Cerebellar nuclear complex (tissue), 1 donor: ENCODE results near the gene PSIP1.
"Not testable (repeated sequence)": the region's sequence is repeated elsewhere in the genome, so short reads cannot be mapped to it uniquely, and the experiment has no call there.

ENCODE experiments used
- DNase-seq, 2 experiments: peaks; one replicate each; lab custom pipeline; 2025; lab: John Stamatoyannopoulos, UW

Gene PSIP1

GRCh38 chr9:15433661-15434060 is 77.1 kb downstream of the PSIP1 start:
- DNase-seq: no peak

- no peak for DNase-seq
These were observed 77.6 kb downstream of the PSIP1 start for GRCh38 chr9:15433191-15433590.

DNA sequence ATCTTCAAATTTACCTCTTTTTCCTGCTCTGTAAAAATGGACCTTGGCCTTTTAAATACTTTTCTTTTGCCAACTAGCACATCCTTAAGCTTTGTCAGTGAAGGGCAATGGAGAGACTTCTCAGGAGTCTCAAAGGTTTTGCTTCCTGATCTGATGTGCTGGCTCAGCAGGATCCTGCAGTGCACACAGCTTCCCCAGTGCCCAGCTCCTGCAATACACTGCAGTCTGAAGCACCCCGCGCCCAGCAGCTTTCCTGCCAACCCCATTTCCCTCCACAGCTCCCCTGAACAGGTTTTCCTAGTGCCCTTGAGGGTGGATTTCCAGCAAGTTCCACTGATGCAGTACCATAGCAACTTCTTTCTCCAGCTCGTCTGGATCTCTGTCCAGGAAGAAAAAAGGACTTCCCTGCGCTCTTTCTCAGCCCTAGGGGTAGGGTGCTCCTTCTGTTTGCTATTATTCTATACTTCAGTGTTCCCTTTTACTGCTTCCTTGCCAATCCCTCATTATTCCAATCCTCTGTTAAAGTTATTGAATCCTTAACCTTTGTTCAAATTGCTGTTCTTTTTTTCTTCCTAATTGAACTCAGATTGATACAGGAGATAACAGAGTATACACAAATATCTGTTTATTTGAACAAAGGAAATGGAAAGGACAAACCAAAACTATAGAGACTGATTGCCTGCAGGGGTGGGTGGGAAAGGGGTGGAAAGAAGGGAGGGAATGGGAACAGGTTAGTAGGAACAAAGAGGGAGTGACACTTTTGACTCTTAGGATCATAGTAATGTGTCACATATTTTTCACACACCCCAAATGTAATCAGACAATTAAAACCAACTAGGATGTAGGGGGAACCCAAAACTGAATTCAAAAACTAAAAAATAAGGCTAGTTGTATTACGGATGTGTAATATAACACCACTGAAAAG is 79.6 kb downstream of the PSIP1 start:
- no peak for DNase-seq

GRCh38 chr9:15427702-15428101 is 83.1 kb downstream of the PSIP1 start:
- DNase-seq: not testable (repeated sequence)

- DNase-seq: no peak
These were observed 84.8 kb downstream of the PSIP1 start for GRCh38 chr9:15426019-15426418.

- no peak for DNase-seq
These were observed 87.4 kb downstream of the PSIP1 start for GRCh38 chr9:15423231-15423985.

GRCh38 chr9:15422372-15423230 is 88.2 kb downstream of the PSIP1 start, which contains the start of gene SNAPC3:
TSS of gene SNAPC3 (plus strand) at chr9:15422876. CDS start at chr9:15422880, 4 bp downstream.
- DNase-seq: peak; percentile 67 to 94

DNA sequence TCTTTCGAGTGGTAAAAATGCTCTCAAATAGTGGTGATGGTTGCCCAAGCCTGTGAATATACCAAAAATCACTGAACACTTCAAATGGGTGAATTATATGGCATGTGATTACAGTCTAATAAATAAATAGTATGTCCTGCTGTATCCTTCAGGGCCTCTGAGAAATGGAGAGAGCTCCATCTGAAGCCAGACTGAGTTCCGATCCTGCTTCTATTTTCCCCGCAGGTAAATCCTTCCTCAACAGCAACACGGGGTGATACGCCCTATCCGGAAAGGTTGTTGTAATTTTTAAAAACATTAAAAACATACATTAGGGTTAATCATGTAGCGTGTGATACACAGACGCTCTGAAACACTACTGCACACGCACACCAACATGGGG is 88.8 kb downstream of the PSIP1 start:
- DNase-seq: no peak

DNA sequence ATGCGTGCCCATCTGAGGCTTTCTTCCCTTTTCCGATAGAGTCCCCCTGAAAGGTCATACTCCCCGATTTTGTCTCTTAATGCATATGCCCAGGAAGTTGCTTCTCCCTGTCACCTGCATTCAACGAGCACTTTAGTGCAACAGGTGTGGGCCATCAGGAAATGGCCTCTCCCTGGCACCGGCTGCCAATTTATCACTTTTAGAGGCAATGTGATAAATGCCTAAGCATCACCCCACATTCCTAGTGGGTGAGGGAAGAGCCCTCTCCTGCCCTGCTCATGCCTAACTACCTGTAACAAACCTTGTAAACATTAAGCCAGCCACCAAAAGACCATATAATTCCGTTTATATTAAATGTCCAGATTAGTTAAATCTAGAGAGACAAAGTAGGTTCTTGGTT is 89.2 kb downstream of the PSIP1 start:
- no peak for DNase-seq

DNA sequence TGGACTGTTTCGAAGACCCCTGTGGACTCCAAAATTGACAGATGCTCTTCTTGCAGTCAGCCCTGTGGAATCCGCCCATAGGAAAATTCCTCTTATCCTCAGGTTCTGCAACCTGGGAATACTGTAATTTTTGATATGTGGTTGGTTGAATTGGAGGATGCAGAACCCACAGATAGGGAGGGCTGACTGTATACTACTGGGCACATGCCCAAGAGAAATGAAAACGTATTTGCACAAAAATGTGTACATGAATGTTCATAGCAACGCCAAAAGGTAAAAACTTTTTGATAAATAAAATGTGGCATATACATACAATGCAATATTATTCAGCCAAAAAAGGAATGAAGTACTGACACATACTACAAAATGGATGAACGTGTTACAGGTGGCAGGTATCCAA is 90.0 kb downstream of the PSIP1 start:
- no peak for DNase-seq

GRCh38 chr9:15417626-15418025 is 93.1 kb downstream of the PSIP1 start:
- DNase-seq: no peak

DNA sequence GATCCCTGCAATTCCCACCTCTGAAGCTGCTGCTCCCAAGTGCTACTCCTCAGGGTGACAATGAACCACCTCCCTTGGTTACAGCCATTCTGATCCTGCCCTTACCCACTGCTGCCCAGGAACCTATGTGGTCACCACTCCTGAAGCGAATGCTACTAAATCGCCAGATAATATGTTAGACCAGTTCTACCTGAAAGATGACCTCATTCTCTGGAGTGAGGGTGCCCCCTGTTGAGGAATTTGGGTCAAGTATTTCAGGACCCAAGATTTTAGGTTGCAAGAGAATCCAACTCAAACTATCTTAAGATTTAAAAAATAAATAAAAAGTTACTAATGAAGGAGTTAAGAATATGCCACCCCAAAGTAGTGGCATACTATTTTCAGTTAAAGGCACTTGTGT is 93.9 kb downstream of the PSIP1 start:
- DNase-seq: no peak
